Stimulated activated CD8-positive, alpha-beta memory T cell treated with anti-CD3 and anti-CD28 coated beads, Interleukin-15, amount 100 ng/mL, for 48 hours (primary cell): ENCODE measurements around the gene ZNF581.

Experiments
- DNase-seq, 2 donors: peaks; one replicate each; pipeline ENCODE4 v3.0.0-alpha.2; 2020; ENCODE audit warnings: low read depth in 2 of 2

ZNF581 gene, protein sequence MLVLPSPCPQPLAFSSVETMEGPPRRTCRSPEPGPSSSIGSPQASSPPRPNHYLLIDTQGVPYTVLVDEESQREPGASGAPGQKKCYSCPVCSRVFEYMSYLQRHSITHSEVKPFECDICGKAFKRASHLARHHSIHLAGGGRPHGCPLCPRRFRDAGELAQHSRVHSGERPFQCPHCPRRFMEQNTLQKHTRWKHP

DNA sequence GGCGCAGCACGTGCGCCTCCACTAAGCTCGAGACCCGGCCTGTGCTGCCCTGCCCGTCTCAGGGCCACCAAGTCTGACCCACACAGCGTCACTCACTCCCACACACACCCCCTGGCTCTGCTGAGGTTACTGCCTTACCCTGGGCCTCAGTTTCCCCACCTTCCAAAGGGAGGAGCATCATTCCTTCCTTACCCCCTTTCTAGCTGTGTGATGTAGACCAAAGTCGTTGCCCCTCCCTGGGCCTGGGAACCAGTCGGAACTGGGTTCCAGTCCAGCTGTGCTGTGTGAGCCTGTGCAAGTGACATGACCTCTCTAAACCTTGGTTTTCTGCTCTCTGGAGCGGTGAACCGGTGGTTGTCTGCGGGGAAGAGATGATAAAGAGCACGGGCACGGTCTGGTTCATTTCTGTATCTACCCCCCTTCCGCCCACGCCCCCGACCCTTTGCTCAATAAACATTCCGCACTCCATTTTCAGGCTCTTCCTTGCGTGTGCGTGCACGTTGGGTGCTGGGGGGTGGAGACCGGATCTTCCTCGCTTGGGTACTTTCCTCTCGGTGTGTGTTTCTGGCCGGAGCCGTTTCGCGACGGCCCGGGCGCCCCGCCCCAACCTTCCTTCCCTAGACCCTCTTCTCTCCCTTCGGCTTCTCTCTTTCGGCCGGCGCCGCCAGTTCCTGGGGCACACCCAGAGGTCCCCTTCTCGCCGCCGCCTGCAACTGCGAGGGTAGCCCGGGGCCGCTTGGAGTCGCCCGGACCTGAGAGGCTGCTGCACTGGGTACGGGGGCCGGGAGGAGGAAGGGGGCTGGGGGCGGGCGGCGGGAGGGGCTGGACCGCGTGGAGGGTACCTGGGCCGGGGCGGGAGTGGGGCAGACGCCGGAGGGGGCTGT is at the start of gene ZNF581:
Gene ZNF581 (plus strand): TSS at position 647 of the 884 bp plus-strand sequence. CDS start 923 bp downstream, outside the sequence.
- peak in 1 of 2 donors; percentile 75 for DNase-seq

DNA sequence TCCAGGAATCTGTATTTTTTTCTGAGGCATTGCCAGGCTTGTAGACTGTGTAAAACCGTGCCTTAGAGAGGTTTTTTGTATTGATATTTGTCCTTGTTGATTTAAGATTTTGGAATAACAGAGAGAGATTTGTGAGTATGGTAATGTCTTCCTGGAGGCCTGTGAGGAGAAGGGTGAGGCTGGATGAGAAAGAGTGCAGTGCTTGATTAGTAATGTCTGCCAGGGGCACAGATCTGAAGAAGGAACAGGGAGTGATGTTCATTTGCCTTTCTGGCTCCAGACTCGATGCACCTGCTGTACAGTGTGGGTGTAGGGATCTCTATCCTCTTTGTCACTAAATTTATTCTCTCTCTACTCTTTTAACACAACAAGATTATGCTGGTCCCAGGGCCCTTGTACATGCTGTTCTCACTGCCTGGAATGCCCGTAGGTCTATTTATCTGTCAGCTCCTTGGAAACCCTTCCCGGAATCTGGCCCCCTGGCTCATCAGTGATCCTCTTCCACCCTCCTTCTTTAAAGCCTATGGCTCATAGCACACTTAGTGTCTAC is 48.4 kb upstream of the ZNF581 start:
- DNase-seq = no peak

DNA sequence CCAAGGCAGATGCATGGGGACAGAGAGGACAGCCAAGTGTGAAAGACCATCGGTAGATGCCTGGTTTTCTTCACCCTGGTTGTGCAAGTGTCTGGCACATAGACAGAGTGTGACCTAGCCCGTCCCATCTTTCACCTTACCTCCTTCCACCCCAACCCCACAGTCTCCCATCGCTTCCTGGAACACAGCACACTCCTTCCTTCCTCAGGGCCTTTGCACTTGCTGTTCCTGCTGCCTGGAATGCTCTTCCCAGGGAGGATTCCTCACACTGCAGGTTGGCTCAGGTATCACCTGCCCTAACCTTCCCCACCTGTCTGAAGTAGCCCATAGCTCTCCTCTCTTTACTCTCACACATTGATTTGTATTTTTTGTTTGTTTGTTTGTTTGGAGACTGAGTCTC is 47.1 kb upstream of the ZNF581 start:
- no peak for DNase-seq

DNA sequence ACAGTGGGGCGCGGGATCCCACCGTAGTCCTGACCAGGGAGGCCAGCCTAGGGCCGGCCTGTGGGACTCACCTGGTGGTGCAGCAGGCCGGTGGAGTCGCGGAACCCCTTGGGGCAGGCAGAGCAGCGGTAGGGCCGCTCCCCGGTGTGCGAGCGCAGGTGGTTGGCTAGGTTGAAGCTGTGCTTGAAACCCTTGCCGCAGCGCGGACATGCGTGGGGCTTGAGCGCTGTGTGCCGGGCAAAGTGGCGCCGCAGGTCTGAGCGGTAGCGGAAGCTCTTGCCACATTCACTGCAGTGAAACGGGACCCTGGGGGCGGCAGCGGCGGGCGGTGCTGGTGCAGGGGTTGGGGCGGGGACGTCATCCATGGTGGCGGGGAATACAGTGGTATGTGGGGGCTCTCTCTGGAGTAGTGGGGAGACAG is 45.9 kb upstream of the ZNF581 start:
- no peak for DNase-seq

DNA sequence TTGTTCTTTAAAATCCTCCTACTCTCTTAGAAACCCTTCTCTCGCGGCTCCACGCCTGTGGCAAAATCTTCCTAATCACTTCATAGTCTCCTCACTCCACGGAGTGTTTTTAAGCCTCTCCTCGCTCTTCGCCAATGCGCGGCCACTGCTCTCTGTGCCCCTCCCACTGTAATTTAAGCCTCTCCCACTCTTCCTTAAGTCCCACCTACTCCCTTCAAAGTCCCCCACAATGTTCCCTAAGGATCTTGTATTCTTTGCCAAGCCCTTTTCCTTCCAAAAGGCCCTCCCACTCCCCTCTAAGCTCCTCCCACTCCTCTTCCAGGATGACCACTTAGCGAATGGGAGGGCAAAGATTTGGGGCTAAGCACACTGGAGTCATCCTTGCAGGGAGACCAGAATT is 45.4 kb upstream of the ZNF581 start:
- DNase-seq = no peak

DNA sequence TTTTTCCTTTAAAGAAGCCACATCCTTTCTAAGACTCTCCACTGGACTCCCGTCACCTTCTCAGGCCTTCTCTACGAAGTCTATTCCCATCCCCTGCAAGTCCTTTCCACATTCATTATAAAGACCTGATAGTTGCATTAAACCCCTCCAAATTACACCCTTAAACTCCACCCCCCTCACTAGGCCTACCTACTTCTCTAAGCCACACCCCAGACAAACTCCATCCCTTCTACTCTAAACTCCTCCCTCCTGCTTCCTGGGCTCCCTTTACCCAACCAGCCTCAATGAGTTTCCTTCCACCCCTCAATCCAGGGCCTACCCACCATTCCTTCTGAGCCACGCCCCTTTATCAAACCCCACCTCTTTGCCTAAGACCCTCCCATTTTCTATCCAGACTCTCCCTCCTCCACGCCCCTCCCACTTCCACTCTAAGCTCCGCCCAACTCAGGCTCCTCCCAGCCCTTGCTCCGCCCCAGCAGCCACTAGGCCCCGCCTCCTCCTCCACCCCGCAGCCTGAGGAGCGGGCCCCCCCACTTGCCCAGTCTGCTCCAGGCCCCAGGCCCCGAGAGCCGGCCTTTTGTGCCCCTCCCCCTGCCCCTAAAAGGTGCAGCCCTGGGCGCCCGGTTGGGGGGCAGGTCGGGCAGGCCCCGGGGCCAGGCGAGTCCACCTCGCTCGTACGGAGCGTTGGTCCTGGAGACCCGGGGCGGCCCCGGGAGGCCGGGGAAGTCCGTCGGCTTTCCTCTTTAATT is 44.6 kb upstream of the ZNF581 start:
- DNase-seq = peak; percentile 81 to 82

DNA sequence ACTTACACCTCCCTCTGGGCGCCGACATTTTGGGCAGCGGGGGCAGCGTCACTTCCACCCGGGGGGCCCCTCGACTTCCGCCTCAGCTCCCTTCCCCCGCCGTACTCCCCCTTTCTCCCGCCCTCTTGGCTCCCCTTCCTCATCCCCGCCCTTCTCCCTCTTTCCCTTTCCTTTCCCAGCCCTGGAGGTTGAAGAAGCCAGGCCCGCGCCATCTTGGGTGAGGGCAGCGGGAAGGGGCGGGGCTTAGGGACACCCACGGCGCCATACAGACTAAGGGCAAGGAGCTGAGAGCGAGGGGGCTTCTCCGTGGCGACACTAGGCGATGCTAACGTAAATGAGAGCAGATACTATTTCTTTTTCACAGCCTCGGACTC is 44.0 kb upstream of the ZNF581 start, which contains the start of gene FIZ1:
Gene FIZ1 (minus strand): TSS at position 50 of the 374 bp plus-strand sequence. CDS start 1,652 bp downstream, outside the sequence.
- DNase-seq = peak; percentile 92 to 94

DNA sequence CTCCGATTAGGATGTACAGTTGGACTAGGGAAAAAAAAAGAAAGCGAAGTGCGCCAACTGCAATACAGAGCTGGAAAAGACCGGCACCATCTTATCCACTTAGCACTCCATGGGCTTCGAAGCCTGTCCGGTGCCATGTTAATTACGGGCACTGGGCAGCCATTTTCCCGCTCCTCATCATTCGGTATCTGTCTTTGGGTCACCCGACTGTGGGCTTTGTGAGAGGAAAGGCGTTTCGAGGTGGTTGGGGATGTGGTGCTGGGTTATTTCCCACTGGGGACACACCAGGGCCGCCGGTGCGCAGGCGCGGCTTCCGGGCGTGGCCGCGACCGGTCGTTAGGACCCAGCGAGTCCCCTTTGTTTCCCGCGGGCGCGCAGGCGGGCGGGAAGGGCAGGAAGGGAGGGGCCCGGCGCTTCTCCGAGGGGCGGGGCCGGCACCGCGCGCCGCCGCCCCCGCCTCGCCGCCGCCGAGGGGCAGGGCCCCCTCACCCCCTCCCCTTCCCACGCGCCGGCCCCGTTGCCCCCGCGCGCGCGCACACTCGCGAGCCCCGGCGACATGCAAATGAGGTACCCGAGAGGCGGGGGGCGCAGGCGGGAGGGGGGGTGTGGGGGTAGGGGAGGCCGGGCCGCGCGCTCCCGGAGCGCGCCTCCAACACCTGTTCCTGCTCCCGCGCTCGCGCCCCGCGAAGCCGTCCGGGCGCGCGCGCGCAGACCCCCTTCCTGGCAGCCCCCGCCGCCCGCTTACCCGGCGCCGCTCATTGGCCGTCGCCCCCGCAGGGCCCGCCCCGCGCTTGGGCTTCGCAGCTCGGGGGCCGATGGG is 43.4 kb upstream of the ZNF581 start, which contains the start of gene ZNF524:
Gene ZNF524 (plus strand): TSS at position 447 of the 820 bp plus-strand sequence. CDS start 1,825 bp downstream, outside the sequence.
- DNase-seq = peak; percentile 77 to 81

DNA sequence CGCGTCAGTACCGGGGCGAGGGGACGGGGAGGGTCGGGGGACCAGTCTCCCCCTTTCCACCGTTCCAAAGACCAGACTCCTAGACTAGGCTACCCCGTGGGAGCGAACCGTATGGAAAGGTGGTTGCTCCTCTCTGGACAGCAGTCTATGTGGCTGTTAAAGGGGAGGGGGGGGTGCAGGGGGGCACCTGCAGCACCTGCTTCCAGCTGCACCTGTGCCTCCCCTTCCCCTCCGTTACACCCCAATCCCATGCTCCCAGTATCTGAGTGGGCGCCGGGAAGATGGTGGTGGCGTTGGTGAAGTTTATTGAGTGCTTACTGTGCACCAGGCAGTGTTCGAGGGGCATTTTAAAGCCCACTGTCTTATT is 42.8 kb upstream of the ZNF581 start:
- no peak for DNase-seq

DNA sequence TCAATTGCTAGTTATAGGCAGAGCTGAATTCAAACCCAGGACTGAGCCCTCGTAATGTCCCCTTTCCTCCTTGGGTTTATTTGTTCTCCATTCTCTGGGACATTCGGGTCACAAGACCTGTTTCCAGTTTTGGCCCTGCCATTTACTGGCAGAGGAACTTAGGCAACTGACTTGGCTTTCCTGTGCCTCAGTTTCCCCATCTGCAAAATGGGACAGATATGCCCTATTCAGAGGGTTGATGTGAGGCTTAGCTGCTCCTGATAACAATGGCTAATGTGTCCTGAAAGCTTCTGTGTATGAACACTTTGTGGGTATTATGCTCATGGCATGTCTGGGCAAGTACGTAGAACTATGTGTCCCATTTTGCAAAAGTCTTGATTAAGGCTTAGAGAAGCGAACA is 42.4 kb upstream of the ZNF581 start:
- DNase-seq = no peak

DNA sequence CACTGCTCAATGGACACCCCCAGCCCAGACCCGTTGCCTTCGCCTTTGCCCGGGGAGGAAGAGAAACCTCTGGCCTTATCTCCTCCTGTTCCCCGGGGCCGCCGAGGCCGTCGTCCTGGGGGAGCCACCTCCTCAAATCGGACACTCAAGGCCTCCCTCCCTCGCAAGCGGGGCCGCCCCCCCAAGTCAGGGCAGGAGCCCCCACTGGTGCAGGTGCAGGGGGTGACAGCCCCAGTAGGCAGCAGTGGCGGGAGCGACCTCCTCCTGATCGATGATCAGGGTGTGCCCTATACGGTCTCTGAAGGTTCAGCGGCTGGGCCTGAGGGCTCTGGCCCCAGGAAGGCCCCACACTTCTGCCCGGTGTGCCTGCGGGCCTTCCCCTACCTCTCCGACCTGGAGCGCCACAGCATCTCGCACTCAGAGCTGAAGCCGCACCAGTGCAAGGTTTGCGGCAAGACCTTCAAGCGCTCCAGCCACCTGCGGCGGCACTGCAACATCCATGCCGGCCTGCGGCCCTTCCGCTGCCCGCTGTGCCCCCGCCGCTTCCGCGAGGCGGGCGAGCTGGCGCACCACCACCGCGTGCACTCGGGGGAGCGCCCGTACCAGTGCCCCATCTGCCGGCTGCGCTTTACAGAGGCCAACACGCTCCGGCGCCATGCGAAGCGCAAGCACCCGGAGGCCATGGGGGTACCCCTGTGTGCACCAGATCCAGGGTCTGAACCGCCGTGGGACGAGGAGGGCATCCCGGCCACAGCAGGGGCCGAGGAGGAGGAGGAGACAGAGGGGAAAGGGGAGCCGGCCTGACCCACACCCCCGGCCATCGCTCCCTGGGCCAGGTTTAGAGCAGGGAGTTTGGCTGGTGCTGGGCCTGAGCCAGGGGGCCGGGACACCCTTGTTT is 41.1 kb upstream of the ZNF581 start:
- DNase-seq = no peak

DNA sequence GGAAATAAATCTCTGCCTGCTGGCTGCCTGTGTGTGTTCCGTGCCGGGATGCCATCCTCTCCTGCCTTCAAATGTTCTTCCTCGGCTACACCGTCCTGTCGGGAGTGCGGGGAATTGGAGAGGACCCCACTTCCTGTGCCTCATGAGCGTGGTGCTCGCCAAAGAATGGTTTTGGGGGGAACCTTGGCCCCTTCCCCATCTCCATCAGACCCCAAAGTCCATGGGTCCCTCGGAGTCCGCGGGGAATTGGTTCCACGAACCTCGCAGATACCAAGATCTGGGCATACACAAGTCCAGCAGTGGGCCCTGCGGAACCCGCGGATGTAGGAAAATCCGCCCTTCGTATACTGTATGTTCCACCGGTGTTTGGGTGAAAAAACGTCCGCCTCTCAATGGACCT is 40.3 kb upstream of the ZNF581 start:
- no peak for DNase-seq

DNA sequence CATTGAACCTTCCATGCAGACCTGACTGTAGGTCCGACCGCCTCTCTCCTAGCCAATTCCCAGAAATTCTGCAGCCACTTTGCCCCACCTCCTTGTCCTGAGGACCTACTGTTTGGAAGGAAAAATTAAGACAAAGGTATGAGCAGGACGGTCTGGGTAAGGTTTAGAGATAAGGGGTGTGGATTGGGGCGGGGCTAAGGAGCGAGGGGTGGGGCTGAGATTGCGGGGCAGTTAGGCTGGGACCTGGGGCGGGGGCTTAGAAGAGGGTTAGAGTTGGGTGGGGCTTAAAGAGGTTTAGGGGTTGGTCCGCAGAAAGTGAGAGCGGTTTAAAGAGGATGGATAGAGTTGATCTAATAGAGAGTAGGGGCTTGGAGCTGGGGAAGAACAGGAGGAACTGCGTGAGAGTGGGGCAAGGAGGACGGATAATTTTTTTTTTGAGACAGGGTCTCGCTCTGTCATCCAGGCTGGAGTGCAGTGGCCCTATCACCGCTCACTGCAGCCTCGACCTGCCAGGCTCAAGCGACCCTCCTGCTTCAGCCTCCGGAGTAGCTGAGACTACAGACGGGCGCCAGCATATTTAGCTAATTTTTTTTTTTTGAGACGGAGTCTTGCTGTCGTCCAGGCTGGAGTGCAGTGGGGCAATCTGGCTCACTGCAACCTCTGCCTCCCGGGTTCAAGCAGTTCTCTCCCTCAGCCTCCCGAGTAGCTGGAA is 39.7 kb upstream of the ZNF581 start:
- DNase-seq = no peak

DNA sequence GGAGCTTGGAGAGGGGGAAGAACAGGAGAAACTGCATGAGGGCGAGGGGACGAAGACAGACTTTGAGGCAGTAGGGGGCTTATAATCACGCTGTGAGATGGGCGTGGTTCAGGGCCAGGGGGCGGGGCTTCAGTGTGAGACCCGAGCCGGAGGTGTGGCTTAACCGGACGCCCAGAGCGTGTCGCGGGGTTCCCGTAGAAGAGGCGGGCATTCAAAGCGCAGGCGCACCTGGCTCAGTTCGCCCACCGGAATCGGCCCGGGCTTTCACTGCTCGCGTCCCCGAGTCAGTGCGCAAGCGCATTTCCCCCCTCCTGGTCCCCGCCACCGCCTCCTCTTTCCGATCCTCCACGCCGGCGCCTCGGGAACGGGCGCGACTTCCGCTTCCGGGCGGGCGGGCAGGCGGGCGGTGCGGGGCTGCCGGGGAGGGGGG is 38.2 kb upstream of the ZNF581 start:
- peak; percentile 99 for DNase-seq

DNA sequence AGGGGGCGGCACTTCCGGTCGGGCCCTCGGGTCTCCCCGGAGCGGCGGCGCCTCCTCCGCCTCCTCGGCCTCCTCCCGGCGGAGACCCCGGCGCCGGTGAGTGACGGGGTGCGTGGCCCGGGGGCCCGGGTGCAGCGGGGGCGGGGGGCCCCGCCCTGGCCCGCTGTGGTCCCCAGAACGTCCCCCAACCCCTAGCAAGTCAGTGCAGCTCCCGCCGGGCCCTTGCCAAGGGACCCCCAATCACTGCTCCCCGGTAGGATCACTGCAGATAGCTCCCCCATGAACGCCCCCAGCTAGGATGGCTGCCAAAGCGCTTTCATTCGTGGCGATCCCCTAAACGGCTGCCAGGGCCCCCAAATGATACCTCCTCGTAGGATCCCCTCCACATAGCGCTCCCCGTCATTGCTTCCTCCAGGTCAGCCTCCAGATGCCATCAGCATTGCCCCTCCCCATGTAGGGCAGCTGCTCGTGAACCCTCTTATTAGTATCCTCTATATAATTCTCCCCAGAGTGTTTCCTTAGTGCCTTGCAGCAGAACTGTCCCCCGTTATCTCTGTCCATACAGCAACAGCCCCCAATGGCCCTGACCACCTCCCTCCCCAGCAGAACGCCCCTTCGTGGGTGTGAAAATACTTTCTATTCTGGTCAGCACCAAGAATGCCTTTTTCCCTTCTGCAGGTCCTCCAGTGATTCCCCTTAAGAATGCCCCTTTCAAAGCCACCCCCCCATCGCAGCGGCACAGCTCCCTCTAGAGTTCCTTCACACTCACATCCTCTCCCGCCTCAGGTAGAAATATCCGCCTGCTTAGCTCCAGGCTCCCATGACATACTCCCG is 37.6 kb upstream of the ZNF581 start, which contains the start of gene ZNF865:
Gene ZNF865 (plus strand): TSS at position 11 of the 834 bp plus-strand sequence. CDS start 7,972 bp downstream, outside the sequence.
- DNase-seq = peak; percentile 61 to 62

DNA sequence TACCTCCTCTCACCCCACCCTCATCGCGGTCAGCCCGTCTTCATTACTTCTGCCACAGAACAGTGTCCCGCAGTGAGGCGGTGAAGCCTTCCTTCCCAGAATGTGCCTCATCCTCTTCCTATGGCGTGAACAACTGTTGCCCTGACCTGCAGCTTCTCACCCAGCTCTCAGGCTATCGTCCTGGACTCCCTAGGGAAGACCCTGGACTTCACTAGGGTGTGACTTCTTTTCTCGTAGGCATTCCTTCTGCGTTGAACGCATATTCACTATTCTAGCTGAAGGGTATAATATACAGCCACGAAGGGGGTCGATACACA is 37.0 kb upstream of the ZNF581 start:
- DNase-seq = no peak

DNA sequence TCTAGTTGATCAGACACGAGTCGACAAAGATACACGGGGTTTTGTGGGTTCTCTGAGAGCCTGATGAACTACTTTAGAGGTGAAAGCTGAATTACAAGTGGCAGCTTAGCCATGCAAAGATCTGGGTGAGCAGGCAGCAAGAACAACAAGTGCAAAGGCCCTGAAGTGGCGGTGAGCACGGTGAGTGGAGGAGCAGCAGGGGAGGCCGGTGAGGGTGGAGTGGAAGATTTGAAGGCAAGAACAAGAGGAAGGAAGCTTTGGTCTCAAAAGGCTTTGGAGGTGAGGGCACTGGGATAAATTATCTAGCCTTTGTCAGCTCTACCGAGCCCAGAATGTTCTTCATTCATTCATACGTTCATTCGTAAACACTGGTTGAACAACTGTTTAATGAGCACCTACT is 36.6 kb upstream of the ZNF581 start:
- DNase-seq = no peak

DNA sequence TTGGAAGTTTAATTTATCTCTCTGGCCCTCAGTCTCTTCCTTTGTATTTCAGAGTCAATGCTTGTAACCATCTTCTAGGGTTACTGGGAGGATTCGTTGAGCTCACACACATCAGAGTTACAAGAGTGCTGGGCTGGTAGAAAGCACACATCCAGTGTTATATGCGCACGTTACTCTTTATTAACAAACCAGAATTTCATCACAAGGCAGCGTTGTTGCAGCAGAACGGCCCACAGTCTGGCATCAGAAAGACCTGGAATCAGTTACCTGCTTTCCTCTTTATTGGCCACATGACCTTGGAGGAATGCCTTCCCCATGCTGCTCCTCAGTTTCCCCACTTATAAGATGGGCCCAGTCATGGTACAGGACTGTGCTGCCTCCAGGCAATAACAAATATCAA is 34.1 kb upstream of the ZNF581 start:
- no peak for DNase-seq
